Bronchial epithelial cell (primary cell): ENCODE data around the gene SHE. TPM values are rescaled to one million over a fixed set of nuclear protein-coding genes. Genes with fewer than 3 reads are reported as not detected.
A peak's percentile ranks its signal among the peaks of the same experiment; 100 is the strongest.

Experiments
- DNase-seq: peaks from one replicate; pipeline ENCODE4 v3.0.0-alpha.2; 2010; ENCODE audit warnings: low read depth
- FAIRE-seq: peaks from 2 replicates; lab custom pipeline; 2011; peaks lifted over from hg19 to GRCh38; lab: Jason Lieb, UNC
- H3K27me3 ChIP-seq: 2 replicates; pipeline ENCODE4 v1.5.1; 2011; ENCODE audit warnings: low read length; ENCODE audit not compliant: control insufficient read depth, insufficient read depth
- H3K36me3 ChIP-seq: 2 replicates; pipeline ENCODE4 v1.5.1; 2011; ENCODE audit warnings: low read length; ENCODE audit not compliant: control insufficient read depth, insufficient read depth
- H3K4me3 ChIP-seq: 2 replicates; pipeline ENCODE4 v1.5.1; 2011; ENCODE audit warnings: mild to moderate bottlenecking, low read depth, low read length, control low read depth
- total RNA-seq: library from RNA; depleted of rRNA; stranded (reverse); fragments of >200 nt; gene quantifications from 2 replicates; pipeline ENCODE4 v1.2.1, GENCODE V29; 2014
- TF ChIP-seq, protein P1 (sequence below): IDR thresholded peaks from 2 replicates; pipeline ENCODE4 v1.5.1; 2011; ENCODE audit warnings: mild to moderate bottlenecking, moderate library complexity, low read length, control low read depth, inconsistent platforms; ENCODE audit not compliant: insufficient read depth, severe bottlenecking

SHE gene
- total RNA-seq, 1 donor from 2014 or later: not detected

DNA sequence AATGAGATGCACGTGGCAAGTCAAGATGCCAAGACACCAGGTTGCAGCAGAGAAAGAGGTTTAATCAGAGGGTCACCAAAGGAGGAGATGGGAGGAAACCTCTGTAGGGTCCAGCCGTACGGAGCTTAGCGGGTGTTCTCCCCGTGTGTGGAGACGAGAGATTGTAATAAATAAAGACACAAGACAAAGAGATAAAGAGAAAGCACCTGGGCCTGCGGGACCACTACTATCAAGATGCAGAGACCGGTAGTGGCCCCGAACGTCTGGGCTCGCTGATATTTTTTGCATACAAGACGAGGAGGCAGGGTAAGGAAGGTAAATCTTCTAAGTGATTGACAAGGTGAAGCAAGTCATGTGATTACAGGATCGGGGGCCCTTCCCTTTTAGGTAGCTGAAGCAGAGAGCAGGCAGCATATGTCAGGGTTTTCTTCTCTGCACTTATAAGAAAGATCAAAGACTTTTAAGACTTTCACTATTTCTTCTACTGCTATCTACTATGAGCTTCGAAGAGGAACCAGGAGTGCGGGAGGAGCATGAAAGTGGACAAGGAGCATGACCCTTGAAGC is 41.4 kb downstream of the SHE start:
- FAIRE-seq: no peak

DNA sequence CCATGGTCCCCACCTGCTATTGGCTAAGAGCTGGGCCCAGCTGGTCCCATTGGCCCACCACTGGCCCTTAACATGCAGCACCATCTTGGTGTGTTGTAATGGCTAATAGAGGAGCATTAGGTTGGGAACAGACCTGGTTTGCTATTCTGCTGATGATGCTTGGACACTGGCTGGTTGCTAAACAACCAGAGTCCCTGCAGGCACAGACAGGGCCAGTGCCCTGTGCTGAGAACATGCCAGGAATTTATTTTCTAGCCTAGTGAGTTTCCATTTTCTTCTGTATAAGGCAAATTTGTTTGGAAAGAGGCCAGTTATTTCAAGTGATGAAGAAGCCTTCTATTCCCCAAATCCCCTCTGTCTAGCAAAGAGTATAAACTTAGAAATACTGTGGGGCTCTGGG is 43.1 kb downstream of the SHE start:
- Histone ChIP-seq H3K4me3 (no peak overlapping the region), H3K27me3 (no peaks in the 10 kb centered on the region), H3K36me3 (peaks cover 20% of the 10 kb centered on the region)
- TF ChIP-seq, protein P1, sequence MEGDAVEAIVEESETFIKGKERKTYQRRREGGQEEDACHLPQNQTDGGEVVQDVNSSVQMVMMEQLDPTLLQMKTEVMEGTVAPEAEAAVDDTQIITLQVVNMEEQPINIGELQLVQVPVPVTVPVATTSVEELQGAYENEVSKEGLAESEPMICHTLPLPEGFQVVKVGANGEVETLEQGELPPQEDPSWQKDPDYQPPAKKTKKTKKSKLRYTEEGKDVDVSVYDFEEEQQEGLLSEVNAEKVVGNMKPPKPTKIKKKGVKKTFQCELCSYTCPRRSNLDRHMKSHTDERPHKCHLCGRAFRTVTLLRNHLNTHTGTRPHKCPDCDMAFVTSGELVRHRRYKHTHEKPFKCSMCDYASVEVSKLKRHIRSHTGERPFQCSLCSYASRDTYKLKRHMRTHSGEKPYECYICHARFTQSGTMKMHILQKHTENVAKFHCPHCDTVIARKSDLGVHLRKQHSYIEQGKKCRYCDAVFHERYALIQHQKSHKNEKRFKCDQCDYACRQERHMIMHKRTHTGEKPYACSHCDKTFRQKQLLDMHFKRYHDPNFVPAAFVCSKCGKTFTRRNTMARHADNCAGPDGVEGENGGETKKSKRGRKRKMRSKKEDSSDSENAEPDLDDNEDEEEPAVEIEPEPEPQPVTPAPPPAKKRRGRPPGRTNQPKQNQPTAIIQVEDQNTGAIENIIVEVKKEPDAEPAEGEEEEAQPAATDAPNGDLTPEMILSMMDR: no peak
- DNase-seq (no peak), FAIRE-seq (no peak)

More for the DNA sequence above, 41.4 kb downstream of the SHE start:
- DNase-seq: no peak
- no peaks in the 10 kb centered on the region for H3K27me3 ChIP-seq
- no peak overlapping the region for H3K4me3 ChIP-seq
- TF ChIP-seq, protein P1: no peak
- H3K36me3 ChIP-seq: peaks cover 24% of the 10 kb centered on the region

DNA sequence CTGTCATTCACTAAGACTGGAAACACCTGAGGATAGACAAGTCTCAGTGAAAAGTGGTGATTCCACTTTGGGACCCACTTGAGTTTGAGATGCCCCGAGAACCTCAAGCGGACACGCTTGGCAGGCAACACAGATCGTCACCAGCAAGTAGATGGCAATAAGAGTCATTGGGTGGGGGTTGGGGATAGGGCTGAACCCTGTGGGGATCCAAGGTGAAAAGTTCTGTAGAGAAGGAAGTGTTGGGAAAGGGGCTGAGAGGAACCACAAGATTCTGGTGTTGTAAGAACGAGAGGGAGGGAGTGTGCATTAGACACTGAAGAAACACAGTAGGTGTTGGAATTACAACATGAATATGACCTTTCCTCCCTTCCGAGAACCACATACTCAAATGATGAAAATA is 45.6 kb downstream of the SHE start:
- TF ChIP-seq, protein P1: no peak
- Histone ChIP-seq H3K4me3 (no peak overlapping the region), H3K27me3 (no peaks in the 10 kb centered on the region), H3K36me3 (peaks cover 24% of the 10 kb centered on the region)
- FAIRE-seq (no peak), DNase-seq (no peak)

DNA sequence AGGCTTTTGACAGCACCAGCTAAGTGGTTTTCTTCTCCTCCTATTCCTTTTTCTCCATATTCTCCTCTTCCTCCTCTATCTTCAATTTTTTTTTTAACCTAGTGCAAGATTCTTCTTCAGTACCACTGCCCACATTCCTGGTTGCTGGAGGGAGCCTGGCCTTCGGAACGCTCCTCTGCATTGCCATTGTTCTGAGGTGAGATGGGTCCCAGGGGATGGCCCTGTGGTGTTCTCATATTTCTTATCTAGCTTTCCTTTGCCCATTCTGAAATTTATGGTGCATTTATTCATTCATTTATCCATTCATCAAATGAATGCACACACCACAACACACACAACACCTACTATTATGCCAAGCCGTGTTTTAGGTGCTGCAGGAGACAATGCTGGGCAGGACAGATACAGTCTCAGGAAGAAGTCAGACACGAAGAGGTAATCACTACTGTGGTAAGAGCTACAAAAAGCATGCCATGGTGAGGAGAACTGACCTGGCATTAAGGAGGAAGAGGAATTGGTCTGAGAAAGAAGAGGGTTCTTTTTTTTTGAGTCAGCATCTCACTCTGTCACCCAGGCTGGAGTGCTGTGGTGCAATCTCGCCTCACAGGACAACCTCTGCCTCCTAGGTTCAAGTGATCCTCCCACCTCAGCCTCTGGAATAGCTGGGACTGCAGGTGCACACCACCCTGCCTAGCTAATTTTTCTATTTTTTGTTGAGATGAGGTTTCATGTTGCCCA is 47.7 kb downstream of the SHE start:
- H3K36me3 ChIP-seq: peaks cover 28% of the 10 kb centered on the region
- TF ChIP-seq, protein P1: no peak
- FAIRE-seq (no peak), DNase-seq (no peak)
- no peak overlapping the region for H3K4me3 ChIP-seq
- no peaks in the 10 kb centered on the region for H3K27me3 ChIP-seq

DNA sequence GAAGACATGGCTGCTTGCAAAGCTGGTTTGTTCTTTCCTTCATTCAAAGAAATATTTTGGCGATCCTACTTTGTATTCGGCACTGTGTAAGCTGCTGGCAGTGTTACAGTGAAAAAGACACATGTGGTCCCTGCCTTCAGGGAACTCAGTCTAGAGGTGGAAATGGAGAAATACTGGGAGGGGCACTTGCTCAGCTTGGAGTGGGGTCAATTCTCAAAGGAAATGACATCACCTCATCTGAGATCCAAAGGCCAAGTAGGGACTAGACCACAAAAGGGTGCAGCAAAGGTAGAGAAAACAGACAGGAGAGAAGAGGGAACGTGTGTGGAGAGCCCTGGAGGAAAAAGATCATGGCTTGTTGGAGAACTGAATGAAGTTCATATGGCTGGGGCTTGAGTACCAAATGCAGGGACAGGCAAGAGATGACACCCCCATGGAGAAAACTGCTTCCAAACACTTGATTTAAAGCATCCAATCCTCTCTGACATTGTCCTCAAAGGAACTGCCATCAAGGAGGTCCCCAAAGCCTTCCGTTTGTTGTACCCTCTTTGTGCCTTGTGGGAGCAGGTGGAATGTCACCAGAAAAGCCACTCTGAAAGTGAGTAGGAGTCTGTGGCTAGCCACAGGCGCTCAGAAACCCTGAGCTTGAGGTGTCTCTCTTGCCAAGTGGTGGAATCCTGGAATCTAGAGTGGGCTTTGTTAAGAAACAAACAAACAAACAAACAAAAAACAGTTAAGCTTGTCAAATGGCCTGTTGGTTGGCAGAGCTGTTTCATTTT is 48.4 kb downstream of the SHE start:
- no peak overlapping the region for H3K4me3 ChIP-seq
- H3K36me3 ChIP-seq: peaks cover 27% of the 10 kb centered on the region
- no peaks in the 10 kb centered on the region for H3K27me3 ChIP-seq
- DNase-seq: peak; percentile 84
- no peak for FAIRE-seq
- TF ChIP-seq, protein P1: no peak
